ENCODE data around the gene IDH3B. TPM values are rescaled to one million over a fixed set of nuclear protein-coding genes. Genes with fewer than 3 reads are reported as not detected.
A peak's percentile ranks its signal among the peaks of the same experiment; 100 is the strongest.

Gene IDH3B
- total RNA-seq, 2 donors from 2014 or later: 89.9 to 91.7 TPM

DNA sequence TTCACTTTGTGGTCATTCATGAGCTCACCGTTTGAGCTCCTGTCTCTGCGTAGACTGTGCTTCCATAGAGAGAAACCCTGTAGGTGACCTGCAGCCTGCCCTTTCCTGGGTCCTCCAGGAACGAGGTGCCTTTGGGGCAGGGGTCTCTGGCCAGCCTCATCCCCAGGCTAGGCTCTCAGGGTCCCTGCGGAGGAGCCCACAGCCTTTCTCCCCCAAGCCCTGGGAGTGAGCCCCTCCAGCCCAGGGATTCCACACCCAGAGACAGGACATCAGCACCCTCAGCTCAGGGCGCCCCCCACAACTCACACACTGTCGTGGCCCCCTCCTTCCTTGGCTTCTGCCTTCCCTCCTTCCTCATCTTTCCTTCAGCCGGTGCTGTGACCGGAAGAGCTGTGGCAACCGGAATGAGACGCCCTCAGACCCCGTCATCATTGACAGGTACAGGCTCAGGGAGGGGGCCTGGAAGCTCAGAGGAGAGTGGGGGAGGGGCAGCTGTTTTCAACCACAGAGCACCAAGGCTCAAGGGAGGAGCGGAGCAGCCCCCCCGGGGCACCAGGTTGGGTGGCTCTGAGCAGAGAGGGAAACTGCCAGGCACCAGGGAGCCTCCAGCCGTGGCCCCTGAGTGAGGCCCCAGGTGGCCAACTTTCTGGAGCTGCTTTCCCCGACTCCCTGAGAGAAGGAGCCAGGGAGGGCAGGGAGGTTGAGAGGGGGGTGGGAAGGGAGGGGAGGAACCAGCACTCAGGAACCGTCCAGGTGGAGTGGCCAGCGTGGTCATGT lies 45.4 kb upstream of the IDH3B start:
- TF ChIP-seq, protein P1, sequence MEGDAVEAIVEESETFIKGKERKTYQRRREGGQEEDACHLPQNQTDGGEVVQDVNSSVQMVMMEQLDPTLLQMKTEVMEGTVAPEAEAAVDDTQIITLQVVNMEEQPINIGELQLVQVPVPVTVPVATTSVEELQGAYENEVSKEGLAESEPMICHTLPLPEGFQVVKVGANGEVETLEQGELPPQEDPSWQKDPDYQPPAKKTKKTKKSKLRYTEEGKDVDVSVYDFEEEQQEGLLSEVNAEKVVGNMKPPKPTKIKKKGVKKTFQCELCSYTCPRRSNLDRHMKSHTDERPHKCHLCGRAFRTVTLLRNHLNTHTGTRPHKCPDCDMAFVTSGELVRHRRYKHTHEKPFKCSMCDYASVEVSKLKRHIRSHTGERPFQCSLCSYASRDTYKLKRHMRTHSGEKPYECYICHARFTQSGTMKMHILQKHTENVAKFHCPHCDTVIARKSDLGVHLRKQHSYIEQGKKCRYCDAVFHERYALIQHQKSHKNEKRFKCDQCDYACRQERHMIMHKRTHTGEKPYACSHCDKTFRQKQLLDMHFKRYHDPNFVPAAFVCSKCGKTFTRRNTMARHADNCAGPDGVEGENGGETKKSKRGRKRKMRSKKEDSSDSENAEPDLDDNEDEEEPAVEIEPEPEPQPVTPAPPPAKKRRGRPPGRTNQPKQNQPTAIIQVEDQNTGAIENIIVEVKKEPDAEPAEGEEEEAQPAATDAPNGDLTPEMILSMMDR (conservative IDR thresholded peaks at IDR 0.05): no peak
- Histone ChIP-seq H3K9me3 (ENCODE audit: control insufficient read depth, low read length) (no peaks in the 10 kb centered on the region), H3K4me3 (ENCODE audit: low read length) (no peak overlapping the region), H3K9ac (ENCODE audit: extremely low read depth, low read length, poor library complexity, severe bottlenecking) (no peak overlapping the region), H3K4me1 (ENCODE audit: control insufficient read depth, insufficient read depth, low read length) (peaks cover 3% of the 10 kb centered on the region), H3K36me3 (ENCODE audit: control insufficient read depth, insufficient read depth, low read length) (no peaks in the 10 kb centered on the region), H3K27ac (ENCODE audit: low read depth, low read length) (no peak overlapping the region), H3K27me3 (ENCODE audit: control insufficient read depth, insufficient read depth, low read length, poor library complexity, severe bottlenecking) (peaks cover 20% of the 10 kb centered on the region)
- DNase-seq: peak; percentile 53
- Mint-ChIP-seq H3K36me3 (ENCODE audit: low read depth) (no peaks in the 10 kb centered on the region), H3K4me1 (peaks cover 8% of the 10 kb centered on the region), H3K27me3 (ENCODE audit: insufficient read depth) (peaks cover 35% of the 10 kb centered on the region), H3K9me3 (no peaks in the 10 kb centered on the region), H3K4me3 (no peak overlapping the region), H3K27ac (no peak overlapping the region)
- WGBS, 2 experiments (ENCODE audit: insufficient coverage in 1 of 2, insufficient read length in 1 of 2): 71 to 82% methylated on average over 7 to 17 of the region's 17 CpGs

DNA sequence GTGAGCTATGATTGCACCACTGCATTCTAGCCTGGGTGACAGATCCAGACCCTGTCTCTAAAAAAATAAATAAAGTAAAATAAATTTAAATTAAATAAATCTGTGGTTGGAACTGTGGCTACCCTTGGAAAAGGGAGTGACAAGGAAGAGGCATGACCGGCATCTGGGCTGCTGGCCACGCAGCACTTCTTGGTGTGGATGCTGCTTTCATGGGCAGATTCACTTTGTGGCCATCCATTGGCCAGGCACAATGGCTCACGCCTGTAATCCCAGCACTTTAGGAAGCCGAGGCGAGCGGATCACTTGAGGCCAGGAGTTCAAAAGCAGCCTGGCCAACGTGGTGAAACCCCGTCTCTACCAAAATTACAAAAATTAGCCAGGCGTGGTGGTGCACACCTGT lies 44.6 kb upstream of the IDH3B start:
- peaks cover 8% of the 10 kb centered on the region for H3K4me1 Mint-ChIP-seq
- H3K4me1 ChIP-seq (ENCODE audit: control insufficient read depth, insufficient read depth, low read length): peaks cover 3% of the 10 kb centered on the region
- H3K36me3 ChIP-seq (ENCODE audit: control insufficient read depth, insufficient read depth, low read length): no peaks in the 10 kb centered on the region
- no peak overlapping the region for H3K27ac Mint-ChIP-seq
- H3K27me3 Mint-ChIP-seq (ENCODE audit: insufficient read depth): peaks cover 37% of the 10 kb centered on the region
- no peaks in the 10 kb centered on the region for H3K9me3 Mint-ChIP-seq
- DNase-seq: peak; percentile 43
- no peak overlapping the region for H3K9ac ChIP-seq (ENCODE audit: extremely low read depth, low read length, poor library complexity, severe bottlenecking)
- no peaks in the 10 kb centered on the region for H3K9me3 ChIP-seq (ENCODE audit: control insufficient read depth, low read length)
- H3K4me3 ChIP-seq (ENCODE audit: low read length): no peak overlapping the region
- 87 to 88% methylated on average over 7 to 9 of the region's 9 CpGs for WGBS, 2 experiments (ENCODE audit: insufficient coverage in 1 of 2, insufficient read length in 1 of 2)
- no peak overlapping the region for H3K27ac ChIP-seq (ENCODE audit: low read depth, low read length)
- H3K36me3 Mint-ChIP-seq (ENCODE audit: low read depth): no peaks in the 10 kb centered on the region
- H3K27me3 ChIP-seq (ENCODE audit: control insufficient read depth, insufficient read depth, low read length, poor library complexity, severe bottlenecking): peaks cover 22% of the 10 kb centered on the region
- TF ChIP-seq, protein P1 (conservative IDR thresholded peaks at IDR 0.05): no peak
- H3K4me3 Mint-ChIP-seq: no peak overlapping the region

DNA sequence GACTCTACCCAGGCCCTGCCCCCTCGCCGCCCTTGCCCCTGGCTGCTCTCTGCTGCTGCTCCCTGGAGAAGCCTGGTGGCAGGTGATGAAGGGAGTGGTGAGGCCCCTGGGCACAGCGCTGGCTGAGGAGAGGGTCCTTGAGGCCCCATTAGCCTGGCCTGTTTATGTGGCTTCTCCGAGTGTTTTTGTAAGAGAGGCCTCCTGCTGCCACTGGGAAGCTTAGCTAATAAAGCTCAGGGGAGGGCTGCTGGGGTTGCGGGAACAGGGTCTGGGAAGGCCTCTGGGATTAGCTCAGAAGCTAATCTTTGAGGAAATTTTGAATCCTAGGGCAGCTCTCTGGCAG lies 44.0 kb upstream of the IDH3B start:
- TF ChIP-seq, protein P1 (conservative IDR thresholded peaks at IDR 0.05): no peak
- DNase-seq: peak; percentile 76
- Histone ChIP-seq H3K9me3 (ENCODE audit: control insufficient read depth, low read length) (no peaks in the 10 kb centered on the region), H3K9ac (ENCODE audit: extremely low read depth, low read length, poor library complexity, severe bottlenecking) (no peak overlapping the region), H3K27ac (ENCODE audit: low read depth, low read length) (no peak overlapping the region), H3K27me3 (ENCODE audit: control insufficient read depth, insufficient read depth, low read length, poor library complexity, severe bottlenecking) (peaks cover 22% of the 10 kb centered on the region), H3K4me3 (ENCODE audit: low read length) (no peak overlapping the region), H3K36me3 (ENCODE audit: control insufficient read depth, insufficient read depth, low read length) (no peaks in the 10 kb centered on the region), H3K4me1 (ENCODE audit: control insufficient read depth, insufficient read depth, low read length) (peaks cover 3% of the 10 kb centered on the region)
- Mint-ChIP-seq H3K9me3 (no peaks in the 10 kb centered on the region), H3K4me1 (peaks cover 8% of the 10 kb centered on the region), H3K4me3 (no peak overlapping the region), H3K27ac (no peak overlapping the region), H3K27me3 (ENCODE audit: insufficient read depth) (peaks cover 42% of the 10 kb centered on the region), H3K36me3 (ENCODE audit: low read depth) (no peaks in the 10 kb centered on the region)
- WGBS, 2 experiments (ENCODE audit: insufficient coverage in 1 of 2, insufficient read length in 1 of 2): 66% methylated on average over 5 of the region's 5 CpGs; no CpG with 5 or more reads in 1 of the 2 experiments
